Measurements from ENCODE around the gene LAIR2. TPM values are rescaled to one million over a fixed set of nuclear protein-coding genes. Genes with fewer than 3 reads are reported as not detected.

Gene LAIR2
- total RNA-seq, 1 experiment from 2014 or later, result not detected

DNA sequence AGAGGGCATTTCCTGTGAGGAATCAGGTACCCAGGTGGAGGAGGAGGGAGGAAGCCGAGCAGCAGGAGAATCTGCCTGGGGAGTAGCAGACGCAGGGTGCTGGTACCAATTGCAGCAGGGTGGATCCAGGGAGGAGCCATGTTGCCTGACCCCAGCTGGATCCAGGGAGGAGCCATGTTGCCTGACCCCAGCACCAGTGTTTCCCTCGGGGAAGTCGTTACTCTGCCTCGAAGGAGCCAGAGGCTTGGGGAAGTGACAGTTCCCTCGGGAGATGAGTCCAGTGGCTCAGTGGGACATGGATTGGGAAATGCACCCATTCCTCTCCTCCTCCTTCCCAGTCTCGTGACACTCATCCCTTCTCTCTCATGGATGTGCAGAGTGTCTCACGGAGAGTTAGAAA is 31.5 kb downstream of the LAIR2 start:
- no peak overlapping the region for H3K27ac ChIP-seq (ENCODE audit: low read depth, low read length)
- DNase-seq (ENCODE audit: low read depth, low spot score) (no peak), ATAC-seq (no peak)
- H3K79me2 ChIP-seq (ENCODE audit: insufficient read depth, low read length), result no peaks in the 10 kb centered on the region
- no peak overlapping the region for H3K4me3 ChIP-seq (replicated peaks in 1 of 2; ENCODE audit: low read depth in 1 of 2, low read length in 2 of 2)
- BruUV-seq (replicated peaks), result no TSS peak
- ChIA-PET RAD21 (ENCODE audit: low non-redundant PET in 1 of 2, low total read pairs in 2 of 2, uncharacterized antibody in 2 of 2, unreplicated experiment in 2 of 2) (no interaction called here), CTCF (no interaction called here), POLR2A (no interaction called here)
- H4K20me1 ChIP-seq (ENCODE audit: insufficient read depth), result no peaks in the 10 kb centered on the region
- peaks cover 69% of the 10 kb centered on the region for H3K27me3 ChIP-seq (ENCODE audit: insufficient read depth, low read length)
- H3K36me3 ChIP-seq (ENCODE audit: control insufficient read depth in 1 of 2, insufficient read depth in 2 of 2, low read length in 2 of 2), result no peaks in the 10 kb centered on the region
- no peak overlapping the region for H3K4me2 ChIP-seq (ENCODE audit: low read length)
- TF ChIP-seq ZFX (IDR thresholded peaks at IDR 0.05), result no peak
- no peak for TF ChIP-seq EZH2 (IDR thresholded peaks at IDR 0.05)
- TF ChIP-seq JUND (IDR thresholded peaks at IDR 0.05), result no peak
- no peak for TF ChIP-seq MAX (IDR thresholded peaks at IDR 0.05)
- TF ChIP-seq, protein P1, sequence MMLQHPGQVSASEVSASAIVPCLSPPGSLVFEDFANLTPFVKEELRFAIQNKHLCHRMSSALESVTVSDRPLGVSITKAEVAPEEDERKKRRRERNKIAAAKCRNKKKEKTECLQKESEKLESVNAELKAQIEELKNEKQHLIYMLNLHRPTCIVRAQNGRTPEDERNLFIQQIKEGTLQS (IDR thresholded peaks at IDR 0.05), result no peak
- no peak for TF ChIP-seq ELF1 (IDR thresholded peaks at IDR 0.05; ENCODE audit: borderline replicate concordance, low read depth)
- TF ChIP-seq RAD21 (IDR thresholded peaks at IDR 0.05; ENCODE audit: low read depth), result no peak
- no peak for TF ChIP-seq POLR2A (IDR thresholded peaks at IDR 0.05; ENCODE audit: borderline replicate concordance, extremely low read depth, insufficient read depth, insufficient read length)
- TF ChIP-seq, protein P2, sequence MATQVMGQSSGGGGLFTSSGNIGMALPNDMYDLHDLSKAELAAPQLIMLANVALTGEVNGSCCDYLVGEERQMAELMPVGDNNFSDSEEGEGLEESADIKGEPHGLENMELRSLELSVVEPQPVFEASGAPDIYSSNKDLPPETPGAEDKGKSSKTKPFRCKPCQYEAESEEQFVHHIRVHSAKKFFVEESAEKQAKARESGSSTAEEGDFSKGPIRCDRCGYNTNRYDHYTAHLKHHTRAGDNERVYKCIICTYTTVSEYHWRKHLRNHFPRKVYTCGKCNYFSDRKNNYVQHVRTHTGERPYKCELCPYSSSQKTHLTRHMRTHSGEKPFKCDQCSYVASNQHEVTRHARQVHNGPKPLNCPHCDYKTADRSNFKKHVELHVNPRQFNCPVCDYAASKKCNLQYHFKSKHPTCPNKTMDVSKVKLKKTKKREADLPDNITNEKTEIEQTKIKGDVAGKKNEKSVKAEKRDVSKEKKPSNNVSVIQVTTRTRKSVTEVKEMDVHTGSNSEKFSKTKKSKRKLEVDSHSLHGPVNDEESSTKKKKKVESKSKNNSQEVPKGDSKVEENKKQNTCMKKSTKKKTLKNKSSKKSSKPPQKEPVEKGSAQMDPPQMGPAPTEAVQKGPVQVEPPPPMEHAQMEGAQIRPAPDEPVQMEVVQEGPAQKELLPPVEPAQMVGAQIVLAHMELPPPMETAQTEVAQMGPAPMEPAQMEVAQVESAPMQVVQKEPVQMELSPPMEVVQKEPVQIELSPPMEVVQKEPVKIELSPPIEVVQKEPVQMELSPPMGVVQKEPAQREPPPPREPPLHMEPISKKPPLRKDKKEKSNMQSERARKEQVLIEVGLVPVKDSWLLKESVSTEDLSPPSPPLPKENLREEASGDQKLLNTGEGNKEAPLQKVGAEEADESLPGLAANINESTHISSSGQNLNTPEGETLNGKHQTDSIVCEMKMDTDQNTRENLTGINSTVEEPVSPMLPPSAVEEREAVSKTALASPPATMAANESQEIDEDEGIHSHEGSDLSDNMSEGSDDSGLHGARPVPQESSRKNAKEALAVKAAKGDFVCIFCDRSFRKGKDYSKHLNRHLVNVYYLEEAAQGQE (IDR thresholded peaks at IDR 0.05; ENCODE audit: low read depth), result no peak
- TF ChIP-seq TCF7L2 (IDR thresholded peaks at IDR 0.05; ENCODE audit: borderline replicate concordance, extremely low read depth, insufficient read depth, insufficient read length), result no peak
- no peak for TF ChIP-seq CEBPB (IDR thresholded peaks at IDR 0.05; ENCODE audit: low read depth)
- no peak for TF ChIP-seq SP1 (IDR thresholded peaks at IDR 0.05; ENCODE audit: low read depth)
- H3K9me3 ChIP-seq (ENCODE audit: control insufficient read depth in 1 of 2, insufficient read depth in 1 of 2, low read depth in 1 of 2, low read length in 2 of 2), result no peaks in the 10 kb centered on the region
- no peak overlapping the region for H2AFZ ChIP-seq (ENCODE audit: low read depth, low read length, poor library complexity, severe bottlenecking)
- H3K9me2 ChIP-seq (ENCODE audit: insufficient read depth), result no peaks in the 10 kb centered on the region
- H3K4me1 ChIP-seq (ENCODE audit: control insufficient read depth in 1 of 2, insufficient read depth in 2 of 2, low read length in 2 of 2), result no peaks in the 10 kb centered on the region
- intact Hi-C loops (cut with micrococcal nuclease), result no loop called here
- H3K9ac ChIP-seq (ENCODE audit: low read length), result no peak overlapping the region

Measured in HCT116 (cell line).